ENCODE data around the gene PLA2G2A.
"Not testable (repeated sequence)": the region's sequence is repeated elsewhere in the genome, so short reads cannot be mapped to it uniquely, and the experiment has no call there.

The PLA2G2A gene

GRCh38 chr1:19971664-19972063 is 7.8 kb downstream of the PLA2G2A start:
- DNase-seq: no peak

- DNase-seq: no peak
Observed at GRCh38 chr1:19969898-19970660, 9.3 kb downstream of the PLA2G2A start.

GRCh38 chr1:19967808-19968207 is 11.6 kb downstream of the PLA2G2A start:
- no peak for DNase-seq

- DNase-seq: no peak
Observed at GRCh38 chr1:19964542-19964941, 14.9 kb downstream of the PLA2G2A start.

GRCh38 chr1:19963636-19964035 is 15.8 kb downstream of the PLA2G2A start:
- DNase-seq: no peak

- DNase-seq: no peak
Observed at GRCh38 chr1:19960591-19960990, 18.8 kb downstream of the PLA2G2A start.

- no peak for DNase-seq
Observed at GRCh38 chr1:19957779-19958178, 21.6 kb downstream of the PLA2G2A start.

GRCh38 chr1:19955534-19956170 is 23.8 kb downstream of the PLA2G2A start:
- DNase-seq: no peak

GRCh38 chr1:19954059-19954458 is 25.4 kb downstream of the PLA2G2A start:
- no peak for DNase-seq

- DNase-seq: no peak
Observed at GRCh38 chr1:19949016-19949415, 30.4 kb downstream of the PLA2G2A start.

- no peak for DNase-seq
Observed at GRCh38 chr1:19946971-19947370, 32.4 kb downstream of the PLA2G2A start.

- DNase-seq: no peak
Observed at GRCh38 chr1:19946331-19946751, 33.1 kb downstream of the PLA2G2A start.

- DNase-seq: no peak
Observed at GRCh38 chr1:19945914-19946313, 33.5 kb downstream of the PLA2G2A start.

GRCh38 chr1:19942657-19943056 is 36.8 kb downstream of the PLA2G2A start:
- DNase-seq: no peak

GRCh38 chr1:19942088-19942487 is 37.3 kb downstream of the PLA2G2A start:
- DNase-seq: no peak

- no peak for DNase-seq
Observed at GRCh38 chr1:19941206-19941568, 38.2 kb downstream of the PLA2G2A start.

- DNase-seq: no peak
Observed at GRCh38 chr1:19940486-19941205, 38.8 kb downstream of the PLA2G2A start.

GRCh38 chr1:19938472-19938871 is 40.9 kb downstream of the PLA2G2A start:
- no peak for DNase-seq

- DNase-seq: no peak
Observed at GRCh38 chr1:19936061-19936750, 43.2 kb downstream of the PLA2G2A start.

- DNase-seq: no peak
Observed at GRCh38 chr1:19934336-19934735, 45.1 kb downstream of the PLA2G2A start.

GRCh38 chr1:19932866-19933265 is 46.6 kb downstream of the PLA2G2A start:
- DNase-seq: no peak

- not testable (repeated sequence) for DNase-seq
Observed at GRCh38 chr1:19927130-19927421, 52.3 kb downstream of the PLA2G2A start.

- DNase-seq: no peak
Observed at GRCh38 chr1:19926296-19927129, 52.9 kb downstream of the PLA2G2A start.
